Medulla oblongata (tissue), 1 donor: ENCODE results near the gene KSR2.
A peak's percentile ranks its signal among the peaks of the same experiment; 100 is the strongest.
"Not testable (repeated sequence)": the region's sequence is repeated elsewhere in the genome, so short reads cannot be mapped to it uniquely, and the experiment has no call there.

ENCODE experiments used
- DNase-seq: peaks from one replicate; pipeline ENCODE4 v3.0.0-alpha.2; 2015; ENCODE audit errors: extremely low spot score

Gene KSR2

DNA sequence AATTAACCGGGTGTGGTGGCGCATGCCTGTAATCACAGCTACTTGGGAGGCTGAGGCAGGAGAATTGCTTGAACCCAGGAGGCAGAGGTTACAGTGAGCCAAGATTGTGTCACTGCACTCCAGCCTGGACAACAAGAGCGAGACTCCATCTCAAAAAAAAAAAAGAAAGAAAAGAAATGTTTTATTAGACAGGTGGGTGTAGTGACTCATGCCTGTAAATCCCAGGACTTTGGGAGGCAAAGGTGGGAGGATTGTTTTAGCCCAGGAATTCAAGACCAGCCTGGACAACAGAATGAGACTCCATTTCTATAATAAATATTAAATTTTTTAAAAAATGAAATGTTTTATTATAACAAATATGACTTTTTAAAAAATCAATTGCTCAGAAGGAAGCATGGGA, 77.5 kb downstream of the KSR2 start:
- not testable (repeated sequence) for DNase-seq

DNA sequence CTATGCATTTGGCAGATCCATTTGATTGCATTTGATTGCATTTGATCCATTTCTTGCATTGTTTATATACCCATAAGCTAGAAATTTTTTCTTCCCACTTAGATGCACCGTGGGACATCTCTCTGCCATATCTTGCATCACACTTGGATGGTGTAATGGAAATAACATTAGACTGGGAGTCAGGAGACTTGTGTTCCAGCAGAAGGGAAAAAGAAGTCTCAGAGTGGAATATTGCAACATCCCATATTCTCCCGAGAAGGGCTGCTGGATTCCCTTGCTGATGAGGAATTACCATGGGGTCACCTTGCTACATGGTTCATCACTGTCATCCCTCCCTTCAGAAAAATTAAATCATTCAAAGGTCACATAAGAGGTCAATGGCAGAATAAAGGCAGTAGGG, 78.1 kb downstream of the KSR2 start:
- DNase-seq = no peak

- no peak for DNase-seq
These were observed 78.7 kb downstream of the KSR2 start for GRCh38 chr12:117890137-117890536.

GRCh38 chr12:117889098-117889497, 79.7 kb downstream of the KSR2 start:
- DNase-seq = no peak

- no peak for DNase-seq
These were observed 83.6 kb downstream of the KSR2 start for GRCh38 chr12:117885211-117885610.

DNA sequence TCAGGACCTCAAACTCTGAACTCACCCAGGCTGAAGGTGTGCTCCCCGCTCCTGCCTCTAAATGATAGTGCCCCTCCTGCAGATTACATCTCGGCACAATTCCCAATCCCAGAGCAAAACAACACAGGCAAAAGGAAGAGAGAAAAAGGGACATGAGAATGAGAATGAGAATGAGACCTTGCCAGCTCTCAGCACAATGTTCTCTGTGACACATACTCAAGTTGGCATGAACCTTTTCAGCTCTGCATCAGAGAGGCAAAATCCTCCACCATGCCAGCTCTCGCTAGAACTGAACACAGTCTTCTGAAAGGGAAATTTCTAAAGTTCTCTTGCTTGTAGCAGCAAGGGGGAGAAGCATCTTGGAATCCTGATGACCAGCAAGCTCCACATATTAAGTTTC, 84.6 kb downstream of the KSR2 start:
- DNase-seq = peak; percentile 16

DNA sequence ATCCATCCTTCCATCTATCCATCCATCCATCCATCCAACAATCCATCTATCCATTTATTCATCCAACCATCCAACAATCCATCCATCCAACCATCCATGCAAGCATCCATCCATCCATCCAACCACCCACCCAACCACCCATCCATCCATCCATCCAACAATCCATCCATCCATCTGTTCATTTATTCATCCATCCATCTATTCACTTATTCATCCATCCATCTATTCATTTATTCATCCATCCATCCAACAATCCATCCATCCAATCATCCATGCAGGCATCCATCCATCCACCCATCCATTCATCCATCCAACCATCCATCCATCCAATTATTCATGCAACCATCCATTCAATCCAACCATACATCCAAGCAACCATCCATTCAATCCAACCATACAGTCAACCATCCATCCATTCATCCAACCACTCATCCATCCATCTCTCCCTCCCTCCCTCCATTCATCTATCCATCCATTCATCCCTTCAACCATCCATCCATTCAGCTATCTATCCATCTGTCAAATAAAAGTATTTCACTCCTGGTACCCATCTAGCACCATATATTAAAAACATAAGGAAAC, 86.1 kb downstream of the KSR2 start:
- no peak for DNase-seq

- DNase-seq = no peak
These were observed 86.6 kb downstream of the KSR2 start for GRCh38 chr12:117882181-117882580.

DNA sequence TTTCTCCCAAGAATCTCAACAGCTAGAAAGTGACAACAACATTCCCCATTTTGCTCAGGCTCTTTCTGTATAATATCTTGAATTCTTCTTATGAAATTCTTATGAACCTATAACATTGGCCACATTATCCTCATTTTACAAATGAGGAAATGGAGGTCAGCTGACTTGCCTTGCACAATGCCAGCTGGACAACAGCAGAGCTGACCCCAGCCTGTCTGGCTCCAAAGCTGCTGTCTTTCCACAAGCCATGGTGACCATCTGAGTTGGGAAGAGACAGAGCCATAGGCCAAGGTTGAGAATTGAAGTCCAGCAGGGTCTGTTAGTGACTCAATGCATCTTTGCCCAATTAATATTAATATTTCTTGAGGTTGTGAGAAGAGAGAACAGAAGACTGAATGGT, 87.3 kb downstream of the KSR2 start:
- DNase-seq = no peak

DNA sequence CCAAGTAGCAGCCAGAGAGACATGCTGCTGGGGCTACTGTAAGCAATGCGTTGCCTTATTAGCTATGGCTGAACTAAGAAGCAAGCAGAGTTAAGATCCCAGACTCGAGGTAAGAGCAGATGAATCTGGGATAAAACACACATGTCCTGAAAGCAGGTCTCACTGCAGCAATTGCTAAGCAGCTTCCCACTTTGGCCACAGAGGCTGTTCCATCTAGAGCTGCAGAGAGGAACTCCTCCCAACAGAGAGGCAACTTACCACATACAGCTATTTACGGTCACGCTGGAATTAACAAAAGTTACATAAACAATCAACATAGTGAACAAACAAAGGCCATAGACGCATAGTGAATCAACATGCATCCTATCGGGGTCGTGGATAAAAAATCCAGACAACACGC, 90.2 kb downstream of the KSR2 start:
- no peak for DNase-seq

DNA sequence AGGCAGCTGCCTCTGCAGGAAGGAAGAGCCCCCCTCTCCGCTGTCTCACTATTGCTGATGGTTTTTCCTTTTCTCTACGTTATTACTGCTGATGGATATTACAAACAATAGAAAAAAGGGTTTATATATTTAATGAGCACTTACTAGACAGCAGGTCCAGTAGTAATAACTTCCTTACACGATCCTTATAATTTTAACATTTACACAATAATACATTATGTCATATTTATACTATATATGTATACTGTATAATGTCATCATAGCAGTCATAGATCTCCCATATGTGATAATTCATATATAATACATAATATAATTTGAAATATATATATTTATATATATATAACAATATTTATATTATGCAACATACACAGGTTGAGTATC, 92.4 kb downstream of the KSR2 start:
- no peak for DNase-seq

- peak; percentile 60 for DNase-seq
These were observed 92.9 kb downstream of the KSR2 start for GRCh38 chr12:117875744-117876435.

GRCh38 chr12:117874842-117875434, 93.9 kb downstream of the KSR2 start:
- peak; percentile 78 for DNase-seq

DNA sequence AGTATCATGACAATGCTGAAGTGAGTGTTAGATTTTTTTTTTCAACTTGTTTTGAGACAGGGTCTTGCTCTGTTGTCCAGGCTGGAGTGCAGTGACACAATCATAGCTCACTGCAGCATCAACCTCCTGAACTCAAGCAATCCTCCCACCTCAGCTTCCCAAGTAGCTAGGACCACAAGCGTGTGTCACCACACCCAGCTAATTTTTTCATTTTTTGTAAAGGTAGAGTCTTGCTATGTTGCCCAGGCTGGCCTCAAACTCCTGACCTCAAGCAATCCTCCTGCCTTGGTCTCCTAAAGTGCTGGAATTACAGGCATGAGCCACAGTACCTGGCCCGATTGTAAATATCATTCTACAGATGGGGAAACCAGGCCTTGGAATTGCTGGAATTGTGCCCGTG, 94.6 kb downstream of the KSR2 start:
- not testable (repeated sequence) for DNase-seq

GRCh38 chr12:117872546-117873169, 96.1 kb downstream of the KSR2 start:
- DNase-seq = peak; percentile 72

- DNase-seq = no peak
These were observed 99.2 kb downstream of the KSR2 start for GRCh38 chr12:117869551-117869950.

DNA sequence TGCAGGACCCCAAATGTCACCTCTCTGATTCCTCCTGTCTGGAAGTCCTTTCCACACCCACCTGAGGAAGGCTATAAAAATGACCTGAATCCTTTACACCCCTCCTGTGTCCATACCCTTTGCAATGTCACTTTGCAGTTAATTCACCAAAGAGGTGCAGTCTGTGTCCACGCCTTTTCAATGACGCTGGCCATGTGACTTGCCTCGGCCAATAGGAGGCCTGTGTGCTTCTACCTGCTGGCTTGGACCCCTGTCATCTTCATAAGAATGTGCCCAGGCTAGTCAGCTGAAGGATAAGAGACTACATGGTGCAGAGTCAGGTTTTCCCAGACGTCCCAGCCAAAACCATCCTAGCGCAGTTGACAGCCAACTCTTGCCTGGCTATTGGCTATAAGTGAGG, 101.4 kb downstream of the KSR2 start:
- DNase-seq = no peak

DNA sequence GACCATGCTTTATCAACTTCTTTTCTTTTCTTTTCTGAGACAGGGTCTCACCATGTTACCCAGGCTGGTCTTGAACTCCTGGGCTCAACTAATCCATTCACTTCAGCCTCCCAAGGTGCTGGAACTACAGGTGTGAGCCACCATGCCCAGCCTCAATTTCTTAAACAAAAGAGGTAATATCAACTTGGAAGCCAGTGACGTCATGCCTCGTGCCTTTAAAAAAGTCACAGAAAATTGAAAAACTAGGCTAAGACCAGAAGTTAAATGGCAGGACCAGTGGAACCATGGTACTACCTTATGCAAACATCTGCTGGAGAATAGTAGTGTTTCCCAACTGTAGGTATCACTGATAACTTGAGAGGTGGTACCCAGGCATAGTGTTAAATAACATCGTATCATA, 103.3 kb downstream of the KSR2 start:
- no peak for DNase-seq

GRCh38 chr12:117863002-117863709, 105.6 kb downstream of the KSR2 start:
- no peak for DNase-seq

- no peak for DNase-seq
These were observed 107.1 kb downstream of the KSR2 start for GRCh38 chr12:117861691-117862090.

GRCh38 chr12:117860787-117861290, 108.0 kb downstream of the KSR2 start:
- DNase-seq = not testable (repeated sequence)

- DNase-seq = no peak
These were observed 108.7 kb downstream of the KSR2 start for GRCh38 chr12:117860111-117860510.
